Skeletal muscle tissue (tissue), 4 donors: Measurements from ENCODE around the gene AKAP8. TPM values are rescaled to one million over a fixed set of nuclear protein-coding genes. Genes with fewer than 3 reads are reported as not detected.

Source experiments
- H3K27ac ChIP-seq: one replicate; pipeline ENCODE4 v1.7.0; 2013; ENCODE audit warnings: mild to moderate bottlenecking, low read depth, low read length, inconsistent platforms
- H3K27me3 ChIP-seq, 3 donors: one replicate each; pipeline ENCODE4 v1.7.0; 2013; ENCODE audit warnings: low read length in 3 of 3; ENCODE audit not compliant: control insufficient read depth in 3 of 3, insufficient read depth in 3 of 3
- H3K36me3 ChIP-seq, 3 donors: one replicate each; pipeline ENCODE4 v1.7.0; 2013; ENCODE audit warnings: low read length in 3 of 3; ENCODE audit not compliant: control insufficient read depth in 3 of 3, insufficient read depth in 3 of 3
- H3K4me1 ChIP-seq, 3 donors: one replicate each; pipeline ENCODE4 v1.7.0; 2013; ENCODE audit warnings: low read length in 3 of 3, mild to moderate bottlenecking in 3 of 3; ENCODE audit not compliant: control insufficient read depth in 3 of 3, insufficient read depth in 3 of 3
- H3K4me3 ChIP-seq, 3 donors: one replicate each; pipeline ENCODE4 v1.7.0; 2013; ENCODE audit warnings: low read length in 3 of 3
- H3K9ac ChIP-seq, 3 donors: one replicate each; pipeline ENCODE4 v1.7.0; 2013; ENCODE audit warnings: low read length in 3 of 3, mild to moderate bottlenecking in 3 of 3, moderate library complexity in 2 of 3, low read depth in 1 of 3
- H3K9me3 ChIP-seq, 3 donors: one replicate each; pipeline ENCODE4 v1.7.0; 2013; ENCODE audit warnings: low read length in 3 of 3; ENCODE audit not compliant: control insufficient read depth in 3 of 3
- total RNA-seq: library from RNA; depleted of rRNA; stranded (reverse); fragments of >200 nt; gene quantifications from one replicate; pipeline ENCODE4 v1.2.3, GENCODE V29; 2014
- donor health status: Osteomylitis.

The AKAP8 gene
- total RNA-seq, 1 donor from 2014 or later = 13.6 TPM

DNA sequence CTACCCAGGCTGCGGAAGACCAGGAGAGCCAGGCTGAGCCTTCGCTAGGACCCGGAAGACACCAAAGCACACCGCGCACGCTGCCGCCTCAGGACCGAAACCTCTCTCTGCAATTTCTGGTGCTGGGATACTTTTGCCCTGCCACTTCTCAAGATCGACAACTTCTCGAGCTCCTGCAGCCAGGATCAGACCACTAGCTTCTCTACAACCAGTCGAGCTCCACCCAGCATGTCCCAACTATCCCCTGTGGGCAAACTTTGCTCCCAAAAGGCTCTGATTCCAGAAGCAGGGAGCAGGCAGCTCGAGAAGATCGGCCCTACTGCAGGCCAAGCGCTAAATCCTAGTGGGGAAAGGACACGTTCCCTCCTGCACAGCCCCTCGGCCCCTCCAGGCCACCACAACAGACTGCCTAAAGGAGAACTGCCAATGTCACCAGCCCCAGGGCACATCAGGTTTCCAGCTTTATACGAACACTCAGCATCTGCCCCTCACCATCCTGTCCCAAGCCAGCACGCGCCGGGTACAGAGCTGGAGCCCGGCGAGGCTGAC is 979 bp downstream of the AKAP8 start:
- H3K9ac ChIP-seq = peak overlapping the region; percentile 97 to 99 (median 98)
- no peaks in the 10 kb centered on the region for H3K27me3 ChIP-seq
- peaks cover 41 to 57% (median 48%) of the 10 kb centered on the region in 3 donors for H3K4me1 ChIP-seq
- peak overlapping the region; percentile 96 to 100 (median 99) for H3K4me3 ChIP-seq
- H3K27ac ChIP-seq = peak overlapping the region; percentile 96
- peaks cover 3 to 6% (median 4%) of the 10 kb centered on the region in 3 donors for H3K36me3 ChIP-seq
- no peaks in the 10 kb centered on the region for H3K9me3 ChIP-seq

DNA sequence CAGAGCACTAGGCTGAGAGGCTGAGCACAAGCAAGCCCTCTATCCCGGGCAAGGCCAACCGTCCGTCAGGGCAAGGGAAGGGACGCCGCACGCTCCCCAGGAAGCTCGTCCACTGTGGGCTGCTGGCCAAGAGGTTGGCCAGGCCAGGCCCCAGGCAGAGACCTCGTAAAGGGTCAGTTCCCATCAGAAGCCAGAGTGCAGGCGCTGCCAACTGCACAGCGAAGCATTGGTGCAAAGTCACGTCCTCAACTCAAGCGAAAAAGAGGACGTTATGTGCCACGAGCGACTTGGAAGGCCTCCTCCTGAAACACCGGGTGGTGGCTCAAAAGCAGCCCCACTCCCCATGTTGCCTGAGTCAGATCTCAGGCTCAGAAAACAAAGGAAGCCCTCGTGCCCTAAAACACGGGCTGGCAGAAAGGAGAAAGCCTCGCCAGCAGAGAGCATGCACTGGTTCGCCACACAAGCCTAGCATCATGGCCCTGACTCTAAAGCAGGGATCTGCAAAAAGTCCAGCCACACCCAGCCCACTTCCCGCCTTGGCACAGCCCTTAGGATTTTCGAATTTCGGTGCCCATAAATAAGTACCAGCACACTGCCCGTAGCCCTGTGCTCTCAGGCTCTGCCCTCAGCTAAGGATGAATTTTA is 4.7 kb downstream of the AKAP8 start:
- Histone ChIP-seq H3K9ac (peak overlapping the region; percentile 70 to 81 (median 73)), H3K27ac (peak overlapping the region; percentile 73), H3K36me3 (peaks cover 21 to 35% (median 33%) of the 10 kb centered on the region in 3 donors), H3K4me1 (peaks cover 41 to 48% (median 47%) of the 10 kb centered on the region in 3 donors), H3K27me3 (no peaks in the 10 kb centered on the region), H3K9me3 (no peaks in the 10 kb centered on the region), H3K4me3 (peak overlapping the region; percentile 19 to 70 (median 58))

DNA sequence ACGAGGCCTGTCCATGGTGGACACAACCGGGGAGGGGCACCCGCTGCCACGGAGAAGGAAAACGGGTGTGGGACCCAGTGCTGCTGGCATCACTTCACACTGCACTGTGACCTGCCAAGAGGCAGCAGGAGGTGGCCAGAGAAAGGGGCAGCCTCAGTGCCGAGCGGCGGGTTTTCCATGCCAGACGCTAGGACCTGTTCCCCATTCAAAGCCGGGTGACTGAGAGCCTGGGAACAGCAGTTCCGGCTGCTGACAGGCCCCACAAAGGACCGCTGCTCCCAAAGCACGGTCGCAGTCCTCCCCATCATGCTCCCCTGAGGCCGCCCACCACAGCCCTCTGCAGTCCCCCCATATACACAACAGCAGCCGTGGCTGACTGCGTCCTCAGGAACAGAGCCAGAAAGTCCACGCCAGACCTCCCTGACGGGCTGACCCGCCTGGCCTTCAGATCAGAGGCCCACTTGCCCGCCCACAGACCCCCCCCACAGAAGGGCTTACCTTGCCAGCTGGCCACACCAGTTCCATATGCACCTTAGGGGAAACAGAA is 5.4 kb downstream of the AKAP8 start:
- H3K9ac ChIP-seq = peak overlapping the region in 2 of 3 donors; percentile 70 to 81
- peak overlapping the region; percentile 73 for H3K27ac ChIP-seq
- peaks cover 28 to 42% (median 41%) of the 10 kb centered on the region in 3 donors for H3K36me3 ChIP-seq
- H3K27me3 ChIP-seq = no peaks in the 10 kb centered on the region
- peaks cover 41 to 48% (median 47%) of the 10 kb centered on the region in 3 donors for H3K4me1 ChIP-seq
- peak overlapping the region; percentile 19 to 70 (median 58) for H3K4me3 ChIP-seq
- no peaks in the 10 kb centered on the region for H3K9me3 ChIP-seq

GRCh38 chr19:15373644-15374043 is 5.9 kb downstream of the AKAP8 start:
- Histone ChIP-seq H3K9me3 (no peaks in the 10 kb centered on the region), H3K36me3 (peaks cover 33 to 47% (median 44%) of the 10 kb centered on the region in 3 donors), H3K27me3 (no peaks in the 10 kb centered on the region), H3K9ac (peak overlapping the region in 1 of 3 donors; percentile 81), H3K27ac (peak overlapping the region; percentile 73), H3K4me3 (no peak overlapping the region), H3K4me1 (peaks cover 41 to 46% (median 44%) of the 10 kb centered on the region in 3 donors)

- Histone ChIP-seq H3K9me3 (no peaks in the 10 kb centered on the region), H3K27me3 (no peaks in the 10 kb centered on the region), H3K4me3 (no peak overlapping the region), H3K36me3 (peaks cover 41 to 54% (median 52%) of the 10 kb centered on the region in 3 donors), H3K9ac (no peak overlapping the region), H3K27ac (no peak overlapping the region), H3K4me1 (peaks cover 33 to 42% (median 38%) of the 10 kb centered on the region in 3 donors)
These were observed 6.7 kb downstream of the AKAP8 start for GRCh38 chr19:15372891-15373301.

- no peaks in the 10 kb centered on the region for H3K9me3 ChIP-seq
- H3K4me1 ChIP-seq = peaks cover 29 to 41% (median 34%) of the 10 kb centered on the region in 3 donors
- H3K4me3 ChIP-seq = no peak overlapping the region
- H3K27me3 ChIP-seq = no peaks in the 10 kb centered on the region
- H3K27ac ChIP-seq = no peak overlapping the region
- H3K36me3 ChIP-seq = peaks cover 45 to 57% (median 56%) of the 10 kb centered on the region in 3 donors
- H3K9ac ChIP-seq = no peak overlapping the region
These were observed 7.1 kb downstream of the AKAP8 start for GRCh38 chr19:15372470-15372869.

DNA sequence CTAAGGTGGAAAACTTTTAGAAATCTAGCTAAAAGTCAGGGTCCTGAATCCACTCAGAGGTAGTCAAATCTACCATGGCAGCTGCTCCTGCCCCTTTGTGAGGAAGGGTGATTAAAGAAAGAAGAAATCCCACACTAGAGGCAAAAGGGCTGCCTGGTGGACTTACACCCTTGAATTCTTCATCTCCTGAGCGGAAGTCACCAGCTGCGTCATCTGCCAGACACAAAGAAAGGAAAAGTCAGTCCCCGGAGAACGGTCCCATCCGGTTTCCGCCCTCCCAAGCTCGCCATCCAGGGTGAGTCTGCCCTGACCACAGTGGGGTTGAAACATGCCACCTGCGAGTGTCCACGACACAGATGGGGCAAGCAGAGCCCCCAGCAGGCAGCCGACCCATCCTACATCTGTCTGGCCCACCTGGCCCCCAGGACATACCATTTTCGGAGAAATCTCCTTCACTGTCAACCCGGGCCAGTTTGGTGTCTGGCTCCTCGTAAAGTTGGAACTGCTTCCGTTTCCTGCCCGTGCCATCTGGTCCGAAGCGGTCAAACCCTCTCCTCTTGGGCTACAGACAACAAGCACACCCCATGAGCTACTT is 7.7 kb downstream of the AKAP8 start:
- no peak overlapping the region for H3K27ac ChIP-seq
- no peaks in the 10 kb centered on the region for H3K9me3 ChIP-seq
- H3K4me1 ChIP-seq = peaks cover 23 to 36% (median 28%) of the 10 kb centered on the region in 3 donors

DNA sequence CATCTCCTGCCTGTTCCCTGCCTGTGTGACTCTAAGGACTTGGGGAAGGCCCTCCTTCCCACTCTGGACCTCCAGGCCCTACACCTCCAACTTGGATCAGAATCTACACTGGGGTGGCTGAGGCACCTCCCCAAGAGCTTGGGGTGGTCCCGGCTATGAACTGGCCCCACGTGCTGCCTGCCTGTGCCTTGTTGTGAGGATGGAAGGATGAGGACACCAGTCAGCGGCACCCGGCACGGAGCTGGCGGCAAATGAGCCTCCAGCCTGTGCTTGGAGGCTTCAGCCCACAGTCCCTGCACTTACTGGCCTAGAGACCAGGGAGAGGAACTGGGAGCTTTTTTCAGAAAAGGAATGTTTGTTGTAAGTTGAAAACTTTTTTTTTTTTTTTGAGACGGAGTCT is 8.5 kb downstream of the AKAP8 start:
- peaks cover 20 to 32% (median 24%) of the 10 kb centered on the region in 3 donors for H3K4me1 ChIP-seq
- H3K27ac ChIP-seq = no peak overlapping the region
- peaks cover 52 to 64% (median 59%) of the 10 kb centered on the region in 3 donors for H3K36me3 ChIP-seq
- no peak overlapping the region for H3K4me3 ChIP-seq
- no peaks in the 10 kb centered on the region for H3K27me3 ChIP-seq
- no peaks in the 10 kb centered on the region for H3K9me3 ChIP-seq
- no peak overlapping the region for H3K9ac ChIP-seq

More for the DNA sequence above, 7.7 kb downstream of the AKAP8 start:
- Histone ChIP-seq H3K9ac (no peak overlapping the region), H3K27me3 (no peaks in the 10 kb centered on the region), H3K4me3 (no peak overlapping the region), H3K36me3 (peaks cover 51 to 61% (median 59%) of the 10 kb centered on the region in 3 donors)

- H3K27ac ChIP-seq = no peak overlapping the region
- H3K36me3 ChIP-seq = peaks cover 62 to 74% (median 68%) of the 10 kb centered on the region in 3 donors
- no peak overlapping the region for H3K9ac ChIP-seq
- peaks cover 8 to 20% (median 9%) of the 10 kb centered on the region in 3 donors for H3K4me1 ChIP-seq
- no peak overlapping the region for H3K4me3 ChIP-seq
- no peaks in the 10 kb centered on the region for H3K27me3 ChIP-seq
- H3K9me3 ChIP-seq = no peaks in the 10 kb centered on the region
These were observed 10.0 kb downstream of the AKAP8 start for GRCh38 chr19:15369594-15369891.
